Smooth muscle cell of the brain vasculature (primary cell): ENCODE results near the gene KCNB1.
"Not testable (repeated sequence)": the region's sequence is repeated elsewhere in the genome, so short reads cannot be mapped to it uniquely, and the experiment has no call there.

Source experiments
- DNase-seq: peaks from one replicate; pipeline ENCODE4 v3.0.0-alpha.2; 2012; ENCODE audit warnings: low read depth, low spot score

KCNB1 gene

GRCh38 chr20:49324306-49324705 lies 158.2 kb downstream of the KCNB1 start:
- DNase-seq, result no peak

GRCh38 chr20:49323622-49324238 lies 158.7 kb downstream of the KCNB1 start:
- peak; percentile 37 for DNase-seq

DNA sequence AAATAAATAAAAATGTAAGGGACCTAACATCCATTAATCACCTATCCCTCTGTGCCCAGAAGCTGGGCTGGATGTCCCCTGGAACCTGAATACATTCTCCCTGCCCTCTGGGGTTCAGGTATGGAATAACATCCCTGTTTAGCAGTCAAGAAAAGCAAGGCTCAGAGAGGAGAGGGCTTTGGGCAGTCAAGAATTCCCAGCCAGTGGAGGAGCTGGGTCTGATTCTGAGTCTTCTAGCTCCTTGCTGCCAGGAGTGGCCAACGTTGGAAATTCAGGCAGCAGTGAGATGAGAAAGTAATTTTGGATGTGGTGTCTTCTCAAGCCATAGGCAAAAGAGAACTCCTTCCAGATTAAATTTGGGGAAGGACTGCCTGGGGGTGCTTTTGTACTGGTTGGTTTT lies 162.0 kb downstream of the KCNB1 start:
- DNase-seq, result peak; percentile 15

- DNase-seq, result no peak
Measured at GRCh38 chr20:49319208-49319809, 163.2 kb downstream of the KCNB1 start.

DNA sequence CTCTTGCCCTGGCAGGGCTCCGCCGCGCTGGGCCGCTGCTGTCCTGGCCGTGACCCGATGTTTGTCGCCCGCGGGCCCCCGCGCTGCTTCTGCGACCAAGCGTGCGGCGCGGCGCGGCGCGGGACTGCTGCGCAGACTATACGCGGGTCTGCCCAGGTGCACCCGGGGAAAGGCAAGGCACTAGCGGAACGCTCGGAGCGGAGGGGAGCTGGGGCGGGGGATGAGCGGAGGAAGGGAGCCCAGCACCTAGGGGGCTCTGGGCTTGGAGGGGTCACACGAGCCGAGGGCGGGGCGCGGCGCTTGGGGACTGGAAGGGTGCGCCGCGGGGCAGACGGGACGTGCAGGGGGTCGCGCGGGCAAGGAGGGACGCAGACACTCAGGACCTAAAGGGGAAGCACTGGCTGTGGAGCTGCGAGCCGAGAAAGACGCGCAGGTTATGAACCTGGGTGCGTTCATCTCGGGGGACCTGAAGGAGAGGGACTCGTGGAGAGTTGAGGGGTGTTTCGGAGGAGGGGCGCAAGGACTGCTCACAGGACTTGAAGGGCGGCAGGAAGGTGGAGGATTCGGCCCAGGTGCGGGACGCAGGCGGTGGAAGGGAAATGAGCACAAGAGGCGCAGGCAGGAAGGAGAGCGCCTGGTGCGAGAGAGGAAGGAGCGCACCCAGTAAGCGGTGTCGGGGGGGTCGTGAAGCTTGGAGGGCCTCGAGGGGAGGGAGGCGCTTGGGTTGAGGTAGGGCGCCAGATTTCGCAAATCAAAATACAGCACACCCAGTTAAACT lies 163.8 kb downstream of the KCNB1 start:
- no peak for DNase-seq

DNA sequence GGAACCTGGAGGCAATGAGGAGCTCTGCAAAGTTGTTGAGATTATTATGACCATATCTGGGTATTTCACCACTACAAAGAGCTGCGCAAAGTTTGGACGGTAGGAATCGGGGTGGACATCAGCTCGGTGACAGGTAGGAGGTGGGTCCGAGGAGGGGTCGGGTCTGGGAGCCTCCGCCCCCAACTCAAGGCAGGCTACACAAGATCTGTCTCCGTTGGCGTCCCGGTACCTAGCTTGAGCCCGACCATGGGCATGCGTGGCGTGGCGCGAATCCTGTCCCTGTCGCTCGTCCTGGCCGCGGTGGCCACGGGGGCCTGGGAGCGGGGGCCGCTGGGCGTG lies 164.4 kb downstream of the KCNB1 start:
- no peak for DNase-seq

DNA sequence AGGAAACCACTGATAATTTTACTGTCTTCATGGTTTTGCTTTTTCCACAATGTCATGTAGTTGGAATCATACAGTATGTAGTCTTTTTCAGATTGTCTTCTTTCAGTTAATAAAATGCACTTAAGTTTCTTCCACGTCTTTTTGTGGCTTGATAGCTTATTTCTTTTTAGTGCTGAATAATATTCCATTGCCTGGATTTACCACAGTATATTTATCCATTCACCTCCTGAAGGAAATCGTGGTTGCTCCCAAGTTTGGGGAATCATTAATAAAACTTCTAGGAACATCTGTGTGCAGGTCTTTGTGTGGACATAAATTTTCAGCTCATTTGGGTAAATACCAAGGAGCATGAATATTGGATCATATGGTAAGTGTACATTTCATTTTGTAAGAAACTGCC lies 165.8 kb downstream of the KCNB1 start:
- DNase-seq, result no peak

DNA sequence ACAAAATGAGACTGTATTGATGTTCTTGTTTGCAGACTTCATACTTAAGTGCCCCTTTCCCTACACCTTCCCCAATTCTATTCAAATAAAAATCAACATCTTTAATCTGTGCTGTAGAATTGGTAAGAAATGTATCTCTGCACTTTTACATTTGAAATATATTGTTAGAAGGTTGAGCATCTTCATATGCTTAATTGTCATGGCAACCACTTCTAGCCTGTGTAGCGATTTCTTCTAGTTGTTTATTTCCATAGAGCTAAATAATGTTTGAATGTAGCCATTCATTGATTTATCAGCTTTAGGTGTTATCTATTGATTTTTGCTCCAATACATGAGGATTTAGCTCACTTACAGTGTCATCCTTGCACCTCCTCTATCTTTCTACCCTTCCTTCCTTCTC lies 166.9 kb downstream of the KCNB1 start:
- DNase-seq, result no peak

GRCh38 chr20:49314052-49314451 lies 168.4 kb downstream of the KCNB1 start:
- DNase-seq, result not testable (repeated sequence)
